ENCODE measurements around the gene GADD45B.
A peak's percentile ranks its signal among the peaks of the same experiment; 100 is the strongest.
"Not testable (repeated sequence)": the region's sequence is repeated elsewhere in the genome, so short reads cannot be mapped to it uniquely, and the experiment has no call there.

The GADD45B gene

DNA sequence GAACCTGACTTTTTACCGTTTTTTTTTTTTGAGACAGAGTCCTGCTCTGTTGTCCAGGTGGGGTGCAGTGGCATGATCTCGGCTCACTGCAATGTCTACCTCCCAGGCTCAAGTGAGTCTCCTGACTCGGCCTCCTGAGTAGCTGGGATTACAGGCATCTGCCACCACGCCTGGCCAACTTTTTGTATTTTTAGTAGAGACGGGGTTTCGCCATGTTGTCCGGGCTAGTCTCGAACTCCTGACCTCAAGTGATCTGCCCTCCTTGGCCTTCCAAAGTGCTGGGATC is 6.1 kb upstream of the GADD45B start:
- DNase-seq, result not testable (repeated sequence)

DNA sequence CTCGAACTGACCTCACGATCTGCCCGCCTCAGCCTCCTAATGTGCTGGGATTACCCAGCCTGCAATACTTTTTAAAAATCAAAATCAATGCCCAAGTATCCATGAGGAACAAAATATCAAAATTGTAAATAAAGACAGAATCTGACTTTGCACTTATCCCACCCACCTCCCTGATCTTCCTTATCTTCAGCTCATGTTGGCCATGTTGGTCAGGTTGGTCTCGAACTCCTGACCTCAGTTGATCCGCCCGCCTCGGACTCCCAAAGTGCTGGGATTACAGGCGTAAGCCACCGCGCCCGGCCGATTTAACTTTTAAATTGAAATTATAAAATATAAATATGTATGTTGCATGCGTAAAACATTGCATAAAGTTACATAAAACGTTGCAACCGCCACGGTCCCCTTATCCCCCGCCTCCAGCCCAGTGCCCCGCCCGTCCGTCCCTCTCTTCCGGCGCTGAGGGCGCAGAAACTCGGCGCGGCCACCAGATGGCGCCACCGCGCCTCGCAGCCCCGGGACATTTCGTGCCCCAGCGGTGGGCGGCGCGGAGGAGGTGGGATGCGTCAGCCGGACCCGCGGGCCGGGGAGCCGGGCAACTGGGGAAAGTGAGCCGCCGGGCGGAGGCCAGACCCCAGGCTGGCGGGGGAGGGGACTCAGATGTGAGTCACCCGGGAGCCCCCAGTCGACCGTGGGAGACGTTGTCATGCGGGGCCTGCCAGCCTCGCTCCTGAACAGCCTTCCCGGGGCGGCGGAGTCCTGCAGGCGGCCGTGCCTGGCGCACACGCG is 1.5 kb upstream of the GADD45B start:
- peak; percentile 24 for DNase-seq

DNA sequence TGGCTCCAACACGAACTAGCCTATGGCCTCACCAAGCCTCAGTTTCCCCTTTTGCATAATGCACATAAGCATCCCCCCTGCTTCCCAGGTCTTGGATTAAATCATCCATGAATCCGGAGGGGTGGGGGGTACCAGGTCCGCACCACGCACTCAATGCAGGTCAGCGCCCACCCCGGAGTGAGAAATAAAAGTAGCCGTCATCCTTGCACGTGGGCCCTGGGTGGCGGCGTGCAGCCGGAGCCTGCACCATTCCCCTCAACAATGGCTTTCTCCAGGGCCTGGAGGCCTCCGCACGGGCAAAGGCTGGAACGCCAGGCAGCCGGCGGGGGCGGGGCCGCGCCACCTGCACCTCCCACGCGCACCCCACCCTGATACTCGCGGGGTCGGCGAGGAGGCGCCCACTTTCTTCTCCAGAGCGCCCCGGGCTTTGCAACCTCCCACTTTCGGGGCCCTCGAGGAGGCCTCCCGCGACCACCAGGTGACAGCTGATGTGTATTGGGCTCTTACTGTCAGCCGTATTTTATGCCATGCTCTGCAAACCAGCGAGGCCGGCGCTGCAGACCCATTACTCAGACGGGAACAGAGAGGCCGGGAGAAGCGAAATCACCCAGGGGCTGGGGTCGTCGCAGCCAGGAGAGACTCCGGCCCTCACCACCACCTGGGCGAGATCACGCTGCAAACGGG is 767 bp upstream of the GADD45B start:
- DNase-seq, result peak; percentile 47

DNA sequence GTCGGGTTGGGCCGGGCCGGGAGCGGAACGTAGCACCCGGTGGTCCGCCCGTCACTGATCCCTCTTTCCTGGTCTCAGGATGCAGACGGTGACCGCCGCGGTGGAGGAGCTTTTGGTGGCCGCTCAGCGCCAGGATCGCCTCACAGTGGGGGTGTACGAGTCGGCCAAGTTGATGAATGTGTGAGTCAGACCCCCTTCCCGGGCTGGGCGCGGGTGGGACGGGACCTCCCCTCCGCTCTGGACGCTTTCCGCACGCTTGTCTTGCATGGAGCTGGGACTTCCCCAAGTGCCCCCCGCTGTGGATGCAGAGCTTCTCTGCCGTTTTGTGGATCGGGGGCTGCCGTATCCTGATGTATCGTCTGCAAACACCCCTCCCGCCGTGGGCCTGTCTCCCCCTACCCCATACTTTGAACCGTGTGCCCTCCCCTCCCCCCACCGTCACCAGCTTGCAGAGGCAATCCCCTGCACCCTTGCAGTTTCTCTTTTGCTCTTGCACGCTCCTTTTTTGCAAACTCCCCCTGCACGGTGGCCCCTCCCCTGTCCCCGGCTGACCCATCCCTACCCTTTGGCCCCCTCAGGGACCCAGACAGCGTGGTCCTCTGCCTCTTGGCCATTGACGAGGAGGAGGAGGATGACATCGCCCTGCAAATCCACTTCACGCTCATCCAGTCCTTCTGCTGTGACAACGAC is 669 bp downstream of the GADD45B start:
- no peak for DNase-seq

DNA sequence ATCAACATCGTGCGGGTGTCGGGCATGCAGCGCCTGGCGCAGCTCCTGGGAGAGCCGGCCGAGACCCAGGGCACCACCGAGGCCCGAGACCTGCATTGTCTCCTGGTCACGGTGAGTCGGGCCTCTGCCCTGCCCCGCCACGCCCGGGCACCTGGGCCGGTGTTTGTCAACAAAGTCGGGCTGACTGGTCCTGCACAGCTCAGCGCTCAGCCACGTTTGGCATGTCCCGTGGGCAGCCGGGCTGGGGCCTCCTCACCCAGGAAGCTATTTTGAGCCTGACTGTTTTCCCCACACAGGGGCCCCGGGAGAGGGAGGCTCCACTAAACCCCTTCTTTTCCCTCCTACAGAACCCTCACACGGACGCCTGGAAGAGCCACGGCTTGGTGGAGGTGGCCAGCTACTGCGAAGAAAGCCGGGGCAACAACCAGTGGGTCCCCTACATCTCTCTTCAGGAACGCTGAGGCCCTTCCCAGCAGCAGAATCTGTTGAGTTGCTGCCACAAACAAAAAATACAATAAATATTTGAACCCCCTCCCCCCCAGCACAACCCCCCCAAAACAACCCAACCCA is 1.3 kb downstream of the GADD45B start:
- DNase-seq, result no peak

DNA sequence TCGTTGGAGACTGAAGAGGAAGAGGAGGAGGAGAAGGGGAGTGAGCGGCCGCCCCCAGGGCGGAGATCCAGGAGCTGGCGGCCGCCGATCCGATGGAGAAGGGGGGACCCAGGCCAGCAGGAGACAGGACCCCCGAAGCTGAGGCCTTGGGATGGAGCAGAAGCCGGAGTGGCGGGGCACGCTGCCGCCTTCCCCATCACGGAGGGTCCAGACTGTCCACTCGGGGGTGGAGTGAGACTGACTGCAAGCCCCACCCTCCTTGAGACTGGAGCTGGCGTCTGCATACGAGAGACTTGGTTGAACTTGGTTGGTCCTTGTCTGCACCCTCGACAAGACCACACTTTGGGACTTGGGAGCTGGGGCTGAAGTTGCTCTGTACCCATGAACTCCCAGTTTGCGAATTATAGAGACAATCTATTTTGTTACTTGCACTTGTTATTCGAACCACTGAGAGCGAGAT is 1.8 kb downstream of the GADD45B start:
- no peak for DNase-seq

DNA sequence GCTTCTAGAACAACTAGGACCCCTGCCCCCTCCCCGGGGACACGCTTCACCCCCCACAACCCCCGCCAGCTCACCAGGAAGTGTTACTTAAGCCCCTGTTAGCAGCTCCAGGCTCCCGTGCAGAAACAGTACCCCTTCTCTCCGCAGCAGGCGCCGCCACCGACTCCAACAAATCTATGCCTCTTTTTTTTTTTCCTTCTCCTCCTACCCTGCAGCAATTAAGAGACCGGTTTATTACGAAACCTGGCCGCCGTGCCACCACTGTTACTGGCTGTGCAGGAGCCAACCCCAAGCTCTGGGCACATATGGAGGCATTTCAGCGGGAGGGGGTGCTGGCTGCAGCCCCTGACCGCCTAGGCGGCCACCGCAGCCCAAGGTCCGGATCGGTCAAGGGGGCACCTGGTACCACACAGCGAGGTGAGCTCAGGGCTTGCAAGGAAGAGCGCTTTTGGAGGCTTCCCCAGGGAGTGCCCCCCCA is 2.4 kb downstream of the GADD45B start:
- DNase-seq, result peak; percentile 95

DNA sequence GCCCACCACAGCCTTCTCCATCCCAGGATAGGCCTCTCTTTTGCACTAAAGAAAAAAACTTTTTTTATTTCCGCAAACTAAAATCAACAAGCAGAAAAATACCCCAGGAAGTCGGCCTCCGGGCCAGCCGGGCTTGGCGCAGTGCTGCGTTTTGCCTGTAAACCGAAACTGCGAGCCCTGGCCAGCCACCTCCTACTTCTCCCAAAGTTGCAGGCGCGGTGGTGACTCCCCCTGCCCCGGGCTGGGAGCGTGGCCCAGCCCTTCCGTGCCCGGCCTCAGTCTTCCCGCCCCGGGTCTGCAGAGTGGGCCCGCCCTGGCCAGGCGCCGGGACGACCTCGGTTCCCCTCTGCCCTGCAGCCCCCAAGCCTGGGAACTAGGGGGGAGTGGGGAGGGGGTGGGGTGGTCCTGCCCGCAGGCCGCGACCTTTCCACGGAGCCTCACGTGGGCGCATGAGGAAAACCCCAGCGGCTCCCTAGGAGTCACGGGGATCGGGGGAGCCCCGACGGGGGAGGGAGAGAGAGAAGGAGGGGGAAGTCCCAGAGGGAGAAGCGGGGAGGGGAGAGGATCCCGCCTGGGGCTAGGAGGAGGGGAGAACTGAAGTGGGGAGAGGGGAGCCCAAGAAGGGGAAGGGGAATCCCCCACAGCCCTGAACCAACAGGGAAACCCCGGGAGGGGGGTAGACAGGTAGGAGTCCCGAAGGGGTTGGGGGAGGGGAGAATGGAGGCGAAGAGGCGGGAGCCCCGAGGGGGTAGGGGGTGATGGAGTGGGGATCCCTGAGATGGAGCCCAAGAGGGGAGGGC is 3.0 kb downstream of the GADD45B start:
- DNase-seq, result peak; percentile 55

DNA sequence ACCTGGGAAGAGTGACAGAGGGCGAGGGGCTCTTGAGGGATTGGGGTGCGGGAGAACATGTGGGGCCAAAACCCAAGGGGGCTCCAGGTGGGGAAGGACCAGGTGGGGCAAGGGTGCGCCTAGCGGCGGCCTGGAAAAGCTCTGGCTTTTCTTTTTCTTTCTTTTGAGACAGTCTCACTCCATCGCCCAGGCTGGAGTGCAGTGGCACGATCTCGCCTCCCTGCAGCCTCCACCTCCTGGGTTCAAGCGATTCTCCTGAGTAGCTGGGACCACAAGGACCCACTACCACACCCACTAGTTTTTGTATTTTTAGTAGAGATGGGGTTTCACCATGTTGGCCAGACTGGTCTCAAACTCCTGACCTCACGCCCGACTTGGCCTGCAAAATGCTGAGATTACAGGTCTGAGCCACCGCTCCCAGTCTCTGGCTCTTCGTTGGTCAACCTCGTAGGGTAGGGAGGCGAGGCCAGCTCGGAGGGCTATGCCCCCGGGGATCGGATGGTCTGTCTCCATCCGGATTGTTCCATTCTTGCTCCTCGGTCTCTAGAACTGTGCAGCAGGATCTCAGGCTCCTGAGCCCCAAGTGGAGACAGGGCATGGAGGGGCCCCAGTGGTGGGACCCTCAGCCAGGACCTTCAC is 3.7 kb downstream of the GADD45B start:
- DNase-seq, result no peak

DNA sequence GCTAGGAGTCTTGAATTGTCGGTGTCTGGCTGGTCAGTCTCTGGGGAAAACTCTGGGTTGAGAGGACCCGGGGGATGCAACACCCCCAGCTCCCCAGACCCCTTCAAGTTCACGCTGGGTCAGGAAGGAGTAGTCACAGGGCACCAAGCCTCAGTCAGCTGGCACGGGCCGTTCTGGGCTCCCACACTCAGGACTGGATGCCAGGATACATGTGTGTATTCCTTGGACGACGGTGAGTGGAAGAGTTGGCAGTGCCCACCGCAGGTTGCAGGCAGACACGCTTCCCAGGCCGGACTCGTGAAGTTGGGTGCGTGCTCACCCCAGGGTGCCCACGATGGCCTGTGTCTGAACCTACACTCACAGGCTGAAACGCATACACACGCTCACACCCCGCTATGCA is 5.5 kb downstream of the GADD45B start:
- DNase-seq, result no peak

DNA sequence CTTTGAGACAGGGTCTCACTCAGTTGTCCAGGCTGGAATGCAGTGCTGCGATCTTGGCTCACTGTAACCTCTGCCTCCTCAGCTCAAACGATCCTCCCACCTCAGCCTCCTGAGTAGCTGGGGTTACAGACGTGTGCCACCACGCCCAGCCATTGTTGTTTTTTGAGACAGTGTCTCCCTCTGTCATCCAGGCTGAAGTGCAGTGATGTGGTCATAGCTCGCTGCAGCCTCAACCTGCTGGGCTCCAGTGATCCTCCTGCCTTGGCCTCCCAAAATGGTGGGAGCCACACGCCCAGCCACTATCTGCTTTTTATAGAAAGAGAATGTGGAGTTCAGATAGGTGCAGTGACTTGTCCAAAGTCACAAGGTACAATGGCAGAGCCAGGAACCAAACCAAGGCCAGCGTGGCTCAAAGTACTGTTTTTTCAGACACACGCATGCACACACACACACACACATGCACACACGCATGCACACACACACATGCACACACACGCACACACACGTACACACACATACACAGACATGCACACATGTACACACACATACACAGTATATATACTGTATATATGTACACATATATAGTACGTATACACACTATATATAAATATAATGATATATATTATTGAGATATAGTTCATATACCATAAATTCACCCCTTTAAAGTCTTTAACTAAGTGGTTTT is 6.6 kb downstream of the GADD45B start:
- DNase-seq, result no peak

DNA sequence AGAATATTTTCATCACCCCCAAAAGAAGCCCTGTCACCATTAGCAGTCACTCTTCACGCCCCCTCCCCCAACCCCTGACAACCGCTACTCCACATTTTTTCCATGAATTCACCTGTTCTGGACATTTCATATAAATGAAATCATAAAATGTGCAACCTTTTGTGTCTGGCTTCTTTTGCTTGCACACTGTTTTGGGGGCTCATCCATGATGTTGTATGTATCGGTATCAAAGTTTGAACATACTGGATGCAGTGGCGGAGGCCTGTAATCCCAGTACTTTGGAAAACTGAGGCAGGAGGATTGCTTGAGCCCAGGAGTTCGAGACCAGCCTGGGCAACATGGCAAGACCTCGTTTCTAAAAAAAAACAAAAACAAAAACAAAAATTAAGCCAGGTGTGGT is 7.2 kb downstream of the GADD45B start:
- DNase-seq, result no peak

DNA sequence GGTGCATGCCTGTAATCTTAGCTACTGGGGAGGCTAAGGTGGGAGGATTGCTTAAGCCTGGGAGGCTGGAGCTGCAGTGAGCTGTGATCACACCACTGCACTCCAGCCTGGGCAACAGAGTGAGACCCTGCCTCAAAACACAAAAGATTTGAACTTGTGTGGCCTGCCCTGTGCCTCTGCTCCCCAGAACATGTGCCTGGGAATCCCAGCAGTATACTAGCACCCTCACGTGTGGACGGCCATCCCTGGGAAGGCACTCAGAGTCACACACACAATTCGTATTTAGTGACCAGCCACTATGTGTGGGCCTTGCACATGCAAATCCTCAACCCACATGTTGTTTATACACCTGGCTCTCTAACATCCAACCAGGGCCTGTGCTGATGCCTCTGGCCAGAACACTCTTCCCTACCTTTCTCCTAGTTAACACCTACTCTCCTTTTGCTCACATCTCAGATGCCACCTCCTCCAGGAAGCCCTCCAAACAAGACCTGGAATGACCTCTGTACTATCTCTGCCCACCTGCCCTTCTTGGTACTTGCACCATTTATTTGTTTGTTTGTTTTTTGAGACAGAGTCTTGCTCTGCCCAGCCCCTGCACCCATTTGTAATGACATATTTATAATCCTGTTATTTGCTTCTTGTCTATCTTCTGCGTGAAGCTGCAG is 7.7 kb downstream of the GADD45B start:
- no peak for DNase-seq

DNA sequence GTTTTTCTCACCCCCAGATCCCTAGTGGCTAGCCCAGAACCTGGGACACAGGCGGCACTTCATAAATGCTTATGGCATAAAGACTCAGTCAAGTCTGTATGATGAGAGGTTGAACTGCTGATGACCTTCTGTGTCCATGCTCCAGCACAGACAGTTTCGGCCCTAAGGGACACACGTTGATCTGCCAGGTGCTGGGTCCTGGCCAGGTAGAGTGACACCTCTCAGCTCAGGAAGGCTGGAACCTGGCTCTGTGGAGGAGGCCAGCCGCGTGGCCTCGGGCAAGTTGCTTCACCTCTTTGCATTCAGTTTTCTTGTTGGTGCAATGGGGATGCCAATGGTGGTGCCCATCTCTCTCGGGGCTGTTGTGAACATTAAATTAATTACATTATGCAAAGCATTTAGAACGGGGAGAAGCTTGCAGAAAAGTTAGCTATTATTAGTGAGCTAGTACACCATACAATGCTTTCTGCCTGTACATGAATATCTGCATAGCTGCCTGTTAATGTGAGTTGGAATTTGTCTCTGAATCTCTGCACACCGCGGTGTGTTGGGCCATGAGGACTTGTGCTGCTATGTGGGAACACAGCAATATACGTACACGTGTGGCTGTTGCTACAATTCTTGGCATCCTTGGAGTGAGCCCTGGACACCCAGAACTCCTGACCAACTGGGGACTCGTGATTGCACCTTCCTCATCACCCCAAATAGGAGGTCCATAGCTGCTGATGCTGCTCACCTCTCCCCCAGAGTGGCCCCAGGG is 8.4 kb downstream of the GADD45B start:
- no peak for DNase-seq

DNA sequence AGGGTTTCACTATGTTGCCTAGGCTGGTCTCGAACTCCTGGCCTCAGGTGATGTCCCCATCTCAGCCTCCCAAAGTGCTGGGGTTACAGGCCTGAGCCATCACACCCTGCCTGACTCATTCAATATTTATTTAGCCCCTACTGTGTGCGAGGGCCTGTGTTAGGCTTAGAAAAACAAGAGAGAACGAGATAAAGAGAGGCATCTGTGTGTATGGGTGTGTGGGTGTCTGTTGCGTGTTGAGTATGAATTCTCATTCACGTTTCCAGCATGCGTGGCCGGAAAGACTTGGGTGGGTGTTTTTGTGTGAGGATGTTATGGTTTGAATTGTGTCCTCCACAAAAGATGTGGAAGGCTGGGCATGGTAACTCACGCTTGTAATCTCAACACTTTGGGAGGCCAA is 9.5 kb downstream of the GADD45B start:
- no peak for DNase-seq

DNA sequence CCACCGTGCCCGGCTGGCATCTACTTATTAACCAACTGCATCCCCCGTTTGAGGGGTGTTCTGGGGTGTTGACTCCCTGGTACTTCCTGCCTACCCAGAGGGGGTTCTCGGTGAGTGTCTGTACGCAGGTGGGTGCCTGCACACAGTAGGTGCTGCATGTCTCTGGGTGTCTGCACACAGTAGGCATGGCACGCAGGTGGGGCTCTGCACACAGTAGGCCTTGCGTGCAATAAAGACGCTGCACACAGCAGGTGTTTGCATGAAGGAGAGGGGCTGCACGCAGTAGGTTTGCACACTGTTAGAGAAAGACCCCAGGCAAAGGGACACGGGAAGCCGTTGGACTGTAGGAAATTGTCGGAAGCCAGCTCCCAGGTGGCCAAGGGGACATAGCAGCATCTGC is 11.2 kb downstream of the GADD45B start:
- no peak for DNase-seq

DNA sequence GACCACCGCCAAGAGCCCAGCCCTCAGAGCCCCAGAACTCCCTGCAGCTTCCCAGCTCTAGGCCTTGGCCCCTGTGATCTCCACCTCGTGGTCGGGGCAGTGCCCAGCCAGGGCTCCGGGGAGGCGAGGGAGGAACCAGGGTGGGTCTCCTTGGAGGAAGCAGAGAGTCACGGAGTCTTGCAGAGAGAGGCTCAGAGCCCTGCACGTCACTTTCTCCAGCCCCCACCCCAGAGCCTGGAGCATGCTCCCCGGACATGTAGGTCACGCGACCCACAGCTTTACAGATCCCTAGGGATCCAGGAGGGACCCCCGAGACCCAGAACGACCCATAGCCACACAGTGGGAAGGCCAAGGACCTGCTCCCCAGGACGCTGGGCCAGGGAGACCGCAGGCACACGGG is 11.9 kb downstream of the GADD45B start:
- DNase-seq, result no peak

DNA sequence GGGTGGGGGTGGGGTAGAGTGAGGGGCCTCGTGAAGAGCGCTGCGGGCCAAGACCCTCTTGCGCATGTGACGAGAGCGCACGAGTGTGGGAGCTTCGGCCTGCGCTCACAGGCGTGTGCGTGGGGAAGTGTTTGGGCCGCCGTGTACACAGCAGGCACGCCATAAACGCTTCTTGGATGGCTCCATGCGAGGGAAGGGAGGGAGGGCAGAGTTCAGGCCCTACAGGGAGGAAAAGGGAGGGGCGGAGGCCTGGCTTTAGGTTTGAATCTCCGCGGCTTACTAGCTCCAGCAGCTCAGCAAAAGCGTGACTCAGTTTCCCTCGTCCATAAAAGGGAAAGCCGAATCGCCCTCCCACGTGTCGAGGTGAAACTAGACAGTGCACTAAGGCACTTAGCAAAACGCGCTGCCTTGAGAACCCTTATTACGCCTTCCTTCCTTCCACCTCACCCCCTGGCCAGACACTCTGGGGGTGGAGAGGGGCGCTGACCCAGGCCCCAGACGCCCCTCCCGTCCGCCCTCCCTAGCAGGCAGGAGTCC is 12.5 kb downstream of the GADD45B start:
- DNase-seq, result no peak

DNA sequence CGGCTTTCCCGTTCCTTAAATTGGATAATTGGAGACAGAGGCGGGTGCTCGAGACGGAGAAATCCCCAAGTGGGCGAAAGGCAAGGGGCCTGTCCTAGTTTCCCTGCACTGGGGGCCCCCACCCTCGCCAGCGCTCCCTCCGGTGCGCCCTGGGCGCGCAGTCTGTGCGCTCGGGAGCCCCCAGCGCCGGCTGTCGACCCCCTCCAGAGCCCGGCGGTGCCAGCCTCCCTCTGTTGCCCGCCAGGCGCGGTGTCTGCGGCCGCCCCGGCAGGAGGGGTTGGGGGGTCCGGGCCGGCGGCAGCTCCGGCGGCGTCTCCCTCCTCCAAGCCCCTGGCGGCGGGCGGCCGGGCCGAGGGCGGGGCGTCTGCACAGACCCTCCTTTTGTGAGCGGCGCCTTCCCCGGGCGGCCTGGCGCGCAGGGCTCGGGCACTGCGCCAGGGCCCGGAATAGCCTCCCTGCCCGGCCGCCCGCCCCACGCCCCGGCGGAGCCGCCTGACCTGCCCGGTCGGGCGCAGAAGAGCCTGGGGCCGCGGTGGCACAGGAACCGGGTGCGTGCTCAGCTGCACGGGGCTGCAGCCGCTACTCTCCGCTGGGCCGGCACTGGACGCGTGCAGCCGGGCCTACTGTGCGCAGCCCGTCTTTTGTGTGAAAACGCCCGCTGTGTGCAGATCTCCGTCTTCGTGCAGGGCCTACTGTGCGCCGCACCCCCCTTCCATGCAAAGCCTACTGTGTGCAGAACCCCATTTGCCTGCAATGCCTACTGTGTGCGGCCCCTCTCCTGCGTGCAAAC is 13.2 kb downstream of the GADD45B start:
- DNase-seq, result no peak

All from GF-D8 (cell line).